Neutrophil (primary cell): ENCODE measurements around the gene RAD51B.

Experiments used
- H3K27ac ChIP-seq: fragments of 200-600 bp; sonication (generic); 2 replicates; pipeline ENCODE4 v1.5.1; 2016; ENCODE audit warnings: mild to moderate bottlenecking, moderate library complexity
- H3K27me3 ChIP-seq: fragments of 200-600 bp; sonication (generic); 2 replicates; pipeline ENCODE4 v1.6.0; 2016; ENCODE audit warnings: mild to moderate bottlenecking
- H3K36me3 ChIP-seq: fragments of 200-600 bp; sonication (generic); 2 replicates; pipeline ENCODE4 v1.5.1; 2017
- H3K4me1 ChIP-seq, 2 experiments: fragments of 200-600 bp in 1 of 2; sonication (generic) in 1 of 2; 1 replicate in 1 of 2; 2 replicates in 1 of 2; pipeline versions ENCODE4 v1.5.1 to v1.6.1; 2013 to 2016; ENCODE audit warnings: low read depth in 1 of 2, low read length in 1 of 2, mild to moderate bottlenecking in 1 of 2, moderate library complexity in 1 of 2; ENCODE audit not compliant: control insufficient read depth in 1 of 2, insufficient read depth in 1 of 2
- H3K4me3 ChIP-seq, 2 experiments: fragments of 200-600 bp in 1 of 2; sonication (generic) in 1 of 2; 1 replicate in 1 of 2; 2 replicates in 1 of 2; pipeline ENCODE4 v1.5.1; 2013 to 2016; ENCODE audit warnings: low read depth in 1 of 2, low read length in 1 of 2, mild to moderate bottlenecking in 1 of 2, moderate library complexity in 1 of 2
- H3K9me3 ChIP-seq: fragments of 200-600 bp; sonication (generic); 2 replicates; pipeline ENCODE4 v1.5.1; 2016
- TF ChIP-seq, protein P1 (sequence below): fragments of 200-600 bp; sonication (generic); IDR thresholded peaks from 2 replicates; pipeline ENCODE4 v1.5.1; 2016; ENCODE audit warnings: antibody characterized with exemption

RAD51B gene

DNA sequence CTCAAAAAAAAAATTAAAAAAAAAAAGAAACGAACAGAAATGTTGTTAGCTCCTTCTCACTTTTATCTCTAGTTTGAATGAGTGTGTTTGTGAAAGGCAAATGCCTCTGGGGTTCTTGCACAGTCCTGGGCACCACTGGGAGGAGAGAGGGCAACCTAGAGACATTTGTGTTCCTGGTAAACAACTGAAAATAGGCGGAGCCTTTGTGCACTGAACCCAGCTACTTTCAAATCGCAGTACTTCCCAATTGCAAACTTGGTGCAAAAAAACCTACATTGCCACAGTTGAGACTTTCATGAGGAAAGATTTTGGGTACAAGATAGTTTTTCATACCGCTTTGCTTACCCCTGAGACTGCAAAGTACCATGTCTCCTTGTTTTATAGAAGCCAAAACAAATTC lies 543.3 kb downstream of the RAD51B start:
- Histone ChIP-seq H3K4me3 (no peak overlapping the region), H3K27me3 (no peaks in the 10 kb centered on the region), H3K36me3 (no peaks in the 10 kb centered on the region), H3K27ac (peak overlapping the region; percentile 62), H3K4me1 (peaks cover 23 to 36% of the 10 kb centered on the region in 2 experiments), H3K9me3 (no peaks in the 10 kb centered on the region)
- TF ChIP-seq, protein P1, sequence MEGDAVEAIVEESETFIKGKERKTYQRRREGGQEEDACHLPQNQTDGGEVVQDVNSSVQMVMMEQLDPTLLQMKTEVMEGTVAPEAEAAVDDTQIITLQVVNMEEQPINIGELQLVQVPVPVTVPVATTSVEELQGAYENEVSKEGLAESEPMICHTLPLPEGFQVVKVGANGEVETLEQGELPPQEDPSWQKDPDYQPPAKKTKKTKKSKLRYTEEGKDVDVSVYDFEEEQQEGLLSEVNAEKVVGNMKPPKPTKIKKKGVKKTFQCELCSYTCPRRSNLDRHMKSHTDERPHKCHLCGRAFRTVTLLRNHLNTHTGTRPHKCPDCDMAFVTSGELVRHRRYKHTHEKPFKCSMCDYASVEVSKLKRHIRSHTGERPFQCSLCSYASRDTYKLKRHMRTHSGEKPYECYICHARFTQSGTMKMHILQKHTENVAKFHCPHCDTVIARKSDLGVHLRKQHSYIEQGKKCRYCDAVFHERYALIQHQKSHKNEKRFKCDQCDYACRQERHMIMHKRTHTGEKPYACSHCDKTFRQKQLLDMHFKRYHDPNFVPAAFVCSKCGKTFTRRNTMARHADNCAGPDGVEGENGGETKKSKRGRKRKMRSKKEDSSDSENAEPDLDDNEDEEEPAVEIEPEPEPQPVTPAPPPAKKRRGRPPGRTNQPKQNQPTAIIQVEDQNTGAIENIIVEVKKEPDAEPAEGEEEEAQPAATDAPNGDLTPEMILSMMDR: no peak

DNA sequence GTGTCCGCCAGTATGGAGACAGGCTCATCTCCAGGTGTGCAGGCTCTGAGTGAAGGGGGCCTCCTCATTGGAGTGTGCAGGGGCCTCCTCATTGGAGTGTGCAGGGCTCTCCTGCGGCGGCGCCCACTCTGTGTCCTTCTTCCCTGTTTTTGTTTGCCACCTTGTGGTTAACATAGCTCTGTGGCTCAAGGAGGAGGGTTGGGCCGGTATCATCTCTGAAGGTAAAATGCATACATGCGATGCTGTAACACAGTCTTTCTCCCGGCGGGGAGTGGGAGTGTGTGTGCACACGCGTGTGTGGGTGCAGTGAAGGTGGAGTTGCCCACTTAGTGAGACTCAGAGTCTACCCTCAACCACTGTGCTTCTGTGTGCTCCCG lies 543.9 kb downstream of the RAD51B start:
- Histone ChIP-seq H3K4me1 (peaks cover 23 to 31% of the 10 kb centered on the region in 2 experiments), H3K4me3 (peak overlapping the region in 1 of 2 experiments; percentile 33), H3K27ac (peak overlapping the region; percentile 62), H3K36me3 (no peaks in the 10 kb centered on the region), H3K9me3 (no peaks in the 10 kb centered on the region), H3K27me3 (no peaks in the 10 kb centered on the region)
- TF ChIP-seq, protein P1: no peak

DNA sequence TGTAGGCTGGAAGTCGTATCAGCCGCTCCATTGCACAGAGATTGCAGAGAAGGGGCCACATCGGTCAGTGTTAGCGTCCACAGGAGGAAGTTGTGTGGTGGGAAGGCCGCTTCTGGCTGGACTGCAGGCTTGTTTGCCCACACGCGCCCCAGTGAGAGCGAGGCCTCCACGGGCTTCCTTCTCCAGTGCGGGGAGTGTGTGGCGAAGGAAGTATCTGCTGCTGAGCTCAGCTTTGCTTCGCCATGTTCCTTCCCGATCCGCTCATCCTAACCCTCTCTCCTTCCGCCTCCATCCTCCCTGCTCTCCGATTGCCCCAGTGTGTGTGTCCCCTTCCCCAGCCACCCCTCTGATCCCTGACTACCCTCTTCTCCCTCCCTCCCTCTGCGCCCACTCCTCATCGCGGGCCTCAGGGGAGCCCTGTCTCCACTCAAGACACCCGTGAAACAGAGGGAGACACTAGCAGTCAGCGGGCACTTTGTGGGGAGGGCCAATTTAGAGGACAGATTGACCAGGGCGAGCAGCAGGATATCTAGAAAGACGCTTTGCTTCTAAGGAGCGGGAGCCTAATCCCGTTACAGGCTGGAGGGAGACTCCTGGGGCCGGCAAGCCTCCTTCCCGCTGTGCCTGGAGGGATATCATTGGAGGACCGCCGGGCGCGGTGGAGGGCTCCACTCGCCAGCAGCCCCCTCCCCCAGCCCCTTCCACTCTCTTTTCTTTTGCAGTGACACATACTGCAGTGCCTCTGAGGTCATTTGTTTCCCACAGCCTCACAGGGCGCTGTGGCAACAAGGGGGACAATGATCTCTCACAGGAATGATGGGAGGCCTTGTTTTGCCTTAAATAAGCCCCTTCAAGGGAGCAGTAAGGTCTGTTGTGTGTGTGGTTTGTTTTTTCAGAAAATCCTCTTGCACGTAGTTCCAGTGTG lies 544.5 kb downstream of the RAD51B start:
- Histone ChIP-seq H3K27me3 (no peaks in the 10 kb centered on the region), H3K27ac (peak overlapping the region; percentile 62), H3K9me3 (no peaks in the 10 kb centered on the region), H3K36me3 (no peaks in the 10 kb centered on the region), H3K4me3 (peak overlapping the region in 1 of 2 experiments; percentile 33), H3K4me1 (peaks cover 23 to 30% of the 10 kb centered on the region in 2 experiments)
- TF ChIP-seq, protein P1: no peak

DNA sequence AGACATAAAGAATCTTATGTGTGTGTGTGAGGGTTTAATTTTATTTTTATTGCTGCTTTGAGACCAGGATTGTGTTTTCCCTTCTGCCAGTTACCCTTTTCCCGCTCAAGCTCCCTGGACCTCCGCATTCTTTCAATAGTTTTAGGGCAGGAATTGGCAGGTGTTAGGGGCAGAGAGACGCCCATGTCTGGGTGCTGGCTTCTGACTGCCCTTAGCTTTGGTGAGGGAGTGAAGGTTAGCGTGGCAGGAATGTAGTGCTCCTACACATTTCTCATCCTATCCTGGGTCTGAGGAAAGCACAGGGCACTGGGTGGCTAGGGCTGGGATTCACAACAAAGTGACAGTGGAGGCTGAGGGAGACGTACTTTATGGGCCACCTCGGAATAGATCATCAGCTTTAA lies 545.2 kb downstream of the RAD51B start:
- Histone ChIP-seq H3K27me3 (no peaks in the 10 kb centered on the region), H3K27ac (no peak overlapping the region), H3K4me1 (peaks cover 21 to 23% of the 10 kb centered on the region in 2 experiments), H3K4me3 (no peak overlapping the region), H3K9me3 (no peaks in the 10 kb centered on the region), H3K36me3 (no peaks in the 10 kb centered on the region)
- TF ChIP-seq, protein P1: no peak

DNA sequence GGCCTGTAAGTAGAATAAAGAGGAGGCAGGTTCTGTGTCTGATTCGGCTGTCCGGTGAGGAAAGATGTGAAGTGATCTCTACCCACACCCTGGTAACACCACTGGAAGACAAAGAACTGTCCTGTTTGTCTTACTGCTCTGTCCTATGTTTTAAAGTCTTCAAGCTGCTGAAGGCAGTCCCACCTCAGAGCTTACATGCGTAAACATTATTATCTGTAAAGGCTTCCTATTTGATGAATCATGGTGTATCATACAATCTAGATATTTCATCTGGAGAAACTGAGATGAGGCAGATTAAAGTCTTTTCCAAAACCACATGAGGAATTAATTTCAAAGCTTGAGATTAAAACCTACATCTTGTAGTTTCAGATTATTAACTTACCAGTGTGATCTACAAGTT lies 545.6 kb downstream of the RAD51B start:
- H3K4me1 ChIP-seq: peaks cover 16 to 18% of the 10 kb centered on the region in 2 experiments
- TF ChIP-seq, protein P1: no peak
- H3K27ac ChIP-seq: no peak overlapping the region

More for the DNA sequence above, 545.6 kb downstream of the RAD51B start:
- Histone ChIP-seq H3K9me3 (no peaks in the 10 kb centered on the region), H3K4me3 (no peak overlapping the region), H3K36me3 (no peaks in the 10 kb centered on the region), H3K27me3 (no peaks in the 10 kb centered on the region)
